PFSK-1 (cell line): ENCODE measurements around the gene SLC12A6.

Source experiments
- POLR2AphosphoS5 ChIP-seq: IDR thresholded peaks from 2 replicates; pipeline ENCODE4 v1.6.1; 2012; ENCODE audit warnings: low read depth, mild to moderate bottlenecking, control low read depth, low read length, moderate library complexity
- REST ChIP-seq, 2 experiments: IDR thresholded peaks; 2 replicates each; pipeline versions ENCODE4 v1.6.1 to v1.8.0; 2011 to 2012; ENCODE audit warnings: low read depth in 2 of 2, low read length in 2 of 2, control low read depth in 1 of 2, inconsistent platforms in 1 of 2, mild to moderate bottlenecking in 1 of 2, moderate library complexity in 1 of 2; ENCODE audit not compliant: insufficient read depth in 1 of 2
- SIN3A ChIP-seq: IDR thresholded peaks from 2 replicates; pipeline ENCODE4 v1.6.1; 2012; ENCODE audit warnings: mild to moderate bottlenecking, low read length, moderate library complexity, borderline replicate concordance; ENCODE audit not compliant: insufficient read depth
- TAF1 ChIP-seq: IDR thresholded peaks from 2 replicates; pipeline ENCODE4 v1.6.1; 2012; ENCODE audit warnings: low read length, control low read depth, borderline replicate concordance; ENCODE audit not compliant: insufficient read depth

GRCh38 chr15:34367101-34368081 lies 29.8 kb upstream of the SLC12A6 start, which contains the start of gene LPCAT4:
- TF ChIP-seq REST (IDR thresholded peaks at IDR 0.05; ENCODE audit: insufficient read depth in 1 of 2, low read depth in 2 of 2, low read length in 2 of 2) (no peak), TAF1 (peak; percentile 37; the same call in 1 of the 2 replicates), POLR2AphosphoS5 (peak; percentile 74), SIN3A (no peak)
